Stomach (tissue), 4 donors: ENCODE measurements around the gene SMARCD2.

Experiments used
- CTCF ChIP-seq, 7 experiments: fragments of 450-650 bp in 4 of 7; fragments of 200-600 bp in 3 of 7; sonication (generic) in 3 of 7; IDR thresholded peaks; one replicate each; pipeline ENCODE4 v1.5.1; 2016 to 2019; ENCODE audit warnings: antibody characterized with exemption in 7 of 7, control low read depth in 2 of 7, mild to moderate bottlenecking in 1 of 7
- POLR2A ChIP-seq, 4 donors: fragments of 450-650 bp; IDR thresholded peaks; one replicate each; pipeline ENCODE4 v1.6.1; 2016; ENCODE audit warnings: antibody characterized with exemption in 4 of 4, control low read depth in 2 of 4, mild to moderate bottlenecking in 1 of 4, moderate library complexity in 1 of 4
- POLR2AphosphoS5 ChIP-seq, 3 donors: sonication (generic); formaldehyde crosslinking; IDR thresholded peaks; one replicate each; pipeline ENCODE4 v1.6.1; 2016; ENCODE audit warnings: antibody characterized with exemption in 3 of 3

- TF ChIP-seq POLR2A (IDR thresholded peaks at IDR 0.05) (no peak), CTCF (IDR thresholded peaks at IDR 0.05) (no peak), POLR2AphosphoS5 (IDR thresholded peaks at IDR 0.05) (no peak)
Observed at GRCh38 chr17:63820963-63821561, 21.4 kb downstream of the SMARCD2 start.
